Occipital lobe (tissue), 2 donors: ENCODE results near the gene KCNJ14. TPM values are rescaled to one million over a fixed set of nuclear protein-coding genes. Genes with fewer than 3 reads are reported as not detected.
A peak's percentile ranks its signal among the peaks of the same experiment; 100 is the strongest.
"Not testable (repeated sequence)": the region's sequence is repeated elsewhere in the genome, so short reads cannot be mapped to it uniquely, and the experiment has no call there.

ENCODE experiments used
- DNase-seq: peaks from one replicate; lab custom pipeline; 2025; lab: John Stamatoyannopoulos, UW
- total RNA-seq: library from RNA; depleted of rRNA; stranded (reverse); fragments of >200 nt; gene quantifications from one replicate; pipeline ENCODE4 v1.2.3, GENCODE V29; 2014

Gene KCNJ14
- total RNA-seq, 1 donor from 2014 or later: 0.47 TPM

DNA sequence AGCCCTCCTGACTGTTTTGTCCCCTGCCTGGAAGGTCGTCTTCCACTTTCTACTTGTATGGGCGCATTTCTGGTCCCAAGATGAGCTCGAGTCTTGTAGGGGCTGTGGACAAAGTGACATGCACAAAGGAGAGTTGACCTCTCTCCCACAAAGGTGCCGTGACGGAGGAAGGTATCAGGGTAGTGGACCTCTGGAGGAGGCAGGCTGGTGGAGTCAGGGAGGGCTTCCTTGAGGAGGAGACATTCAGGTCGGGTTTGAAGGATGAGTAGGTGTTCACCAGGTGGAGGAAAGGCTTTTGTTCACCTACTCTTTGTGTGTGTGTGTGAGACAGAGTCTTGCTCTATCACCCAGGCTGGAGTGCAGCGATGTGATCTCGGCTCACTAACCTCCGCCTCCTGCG, 15.5 kb downstream of the KCNJ14 start:
- DNase-seq: no peak

DNA sequence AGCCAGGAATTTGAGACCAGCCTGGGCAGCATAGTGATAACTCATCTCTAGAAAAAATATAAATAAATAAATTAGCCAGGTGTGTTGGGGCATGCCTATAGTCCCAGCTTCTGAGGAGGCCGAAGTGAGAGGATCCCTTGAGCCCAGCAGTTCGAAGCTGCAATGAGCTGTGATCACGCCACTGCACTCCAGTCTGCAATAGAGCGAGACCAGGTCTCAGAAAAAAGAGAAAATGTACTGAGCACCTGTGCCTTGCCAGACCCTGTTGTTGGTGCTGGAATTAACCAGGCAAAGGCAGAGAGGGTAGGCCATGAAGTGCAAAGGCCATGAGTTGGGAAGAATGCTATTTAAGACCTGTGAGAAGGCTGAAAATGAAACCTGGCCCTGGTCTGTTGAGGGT, 16.5 kb downstream of the KCNJ14 start:
- no peak for DNase-seq

DNA sequence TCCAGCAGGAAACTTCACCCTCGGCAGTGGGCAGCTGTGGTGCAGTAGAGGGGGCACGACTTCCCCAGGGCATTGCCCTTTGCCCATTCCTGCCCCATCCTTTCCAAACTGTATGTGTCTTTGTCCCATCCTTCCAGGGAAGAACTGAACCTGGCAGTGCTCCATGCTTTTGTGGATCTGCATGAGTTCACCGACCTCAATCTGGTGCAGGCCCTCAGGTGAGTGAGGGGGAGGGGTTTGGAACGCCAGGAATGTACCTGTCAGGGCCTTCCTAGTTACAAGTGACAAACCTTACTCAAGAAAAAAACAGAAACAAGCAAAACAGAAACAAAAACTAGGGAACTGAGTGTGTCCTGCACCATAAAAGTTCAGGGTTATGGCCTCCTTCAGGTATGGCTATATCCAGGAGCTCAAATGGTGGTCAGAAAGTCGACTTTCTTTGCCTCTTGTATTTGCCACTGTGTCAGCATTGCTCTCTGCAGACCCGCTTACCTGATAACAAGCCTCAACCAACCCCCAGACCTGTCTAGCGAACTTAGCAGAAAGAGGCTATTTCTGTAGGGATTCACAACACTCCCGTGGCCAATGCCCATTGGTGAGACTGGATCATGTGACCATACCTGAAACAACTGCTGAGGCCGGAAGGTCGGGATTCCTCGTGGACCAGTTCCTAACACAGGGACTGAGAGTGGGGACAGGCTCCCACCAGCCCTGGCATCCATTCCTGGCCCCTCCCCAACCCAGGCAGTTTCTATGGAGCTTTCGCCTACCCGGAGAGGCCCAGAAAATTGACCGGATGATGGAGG, 18.0 kb downstream of the KCNJ14 start:
- no peak for DNase-seq

DNA sequence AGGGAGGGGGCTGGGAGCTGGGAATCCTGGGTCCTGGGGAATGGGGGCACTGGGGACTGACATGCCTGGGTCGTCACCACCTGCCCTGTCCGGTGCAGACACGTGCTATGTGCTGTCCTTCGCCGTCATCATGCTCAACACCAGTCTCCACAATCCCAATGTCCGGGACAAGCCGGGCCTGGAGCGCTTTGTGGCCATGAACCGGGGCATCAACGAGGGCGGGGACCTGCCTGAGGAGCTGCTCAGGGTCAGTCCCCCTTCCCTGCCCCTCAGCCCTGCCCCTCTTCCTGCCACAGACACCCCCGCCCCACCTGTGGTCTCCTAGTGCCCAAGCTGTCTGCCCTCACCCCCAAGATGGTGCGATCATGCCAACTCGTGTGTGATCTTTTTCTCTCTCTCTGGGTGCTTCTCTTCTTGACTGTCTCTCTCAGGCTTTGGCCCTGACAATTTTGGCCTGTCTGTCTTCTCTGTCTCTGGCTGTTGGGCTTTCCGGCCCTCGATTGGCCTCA, 18.8 kb downstream of the KCNJ14 start:
- no peak for DNase-seq

DNA sequence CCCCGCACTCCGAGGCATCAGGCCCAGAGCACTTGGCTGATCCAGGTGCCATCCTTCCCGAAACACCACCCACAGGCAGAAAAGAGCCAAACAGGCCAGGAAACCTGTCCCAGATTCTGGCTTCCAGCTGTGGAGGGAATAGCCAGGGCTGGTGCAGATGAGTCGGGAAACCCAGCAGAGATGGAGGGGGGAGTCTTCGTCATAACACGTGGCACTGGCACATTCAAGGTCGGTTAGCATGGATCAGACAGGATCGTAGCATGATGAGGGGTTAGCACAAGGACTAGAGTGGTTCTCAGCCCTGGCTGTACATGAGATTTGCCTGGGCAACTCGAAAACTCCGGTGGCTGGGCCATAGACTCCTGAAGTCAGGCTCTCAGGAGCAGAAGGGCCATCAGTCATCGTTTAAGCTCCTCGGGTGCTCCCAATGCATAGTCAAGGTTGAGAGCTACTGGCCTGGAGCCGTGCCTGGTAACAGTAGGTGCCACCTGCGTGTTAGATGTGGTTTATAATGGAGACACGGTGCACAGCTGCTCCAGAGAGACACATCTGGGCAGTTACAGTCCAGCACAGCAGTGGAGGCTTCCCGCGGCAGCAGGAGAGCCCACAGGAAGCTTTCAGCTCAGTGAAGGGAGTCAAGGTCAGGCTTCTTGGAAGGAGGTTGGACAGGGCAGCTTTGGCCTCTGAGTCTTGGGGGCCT, 20.1 kb downstream of the KCNJ14 start:
- DNase-seq: no peak

DNA sequence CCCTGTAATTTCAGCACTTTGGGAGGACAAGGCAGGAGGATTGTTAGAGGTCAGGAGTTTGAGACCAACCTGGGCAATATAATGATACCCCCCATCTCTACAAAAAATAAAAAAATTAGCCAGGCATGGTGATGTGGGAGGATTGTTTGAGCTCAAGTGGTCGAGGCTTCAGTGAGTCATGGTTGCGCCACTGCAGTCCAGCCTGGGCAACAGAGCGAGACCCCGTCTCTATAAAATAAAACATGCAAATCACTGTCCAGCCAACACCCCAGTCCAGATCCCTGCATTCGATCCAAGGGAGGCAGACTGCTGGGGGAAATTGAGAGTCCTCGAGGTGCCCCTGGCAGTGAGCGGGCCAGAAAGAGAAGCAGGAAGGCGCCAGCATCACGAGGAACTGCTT, 20.8 kb downstream of the KCNJ14 start:
- DNase-seq: no peak

GRCh38 chr19:48477067-48477685, 21.8 kb downstream of the KCNJ14 start:
- DNase-seq: no peak

GRCh38 chr19:48477698-48478338, 22.4 kb downstream of the KCNJ14 start:
- no peak for DNase-seq

GRCh38 chr19:48478339-48479256, 23.2 kb downstream of the KCNJ14 start:
- DNase-seq: no peak

DNA sequence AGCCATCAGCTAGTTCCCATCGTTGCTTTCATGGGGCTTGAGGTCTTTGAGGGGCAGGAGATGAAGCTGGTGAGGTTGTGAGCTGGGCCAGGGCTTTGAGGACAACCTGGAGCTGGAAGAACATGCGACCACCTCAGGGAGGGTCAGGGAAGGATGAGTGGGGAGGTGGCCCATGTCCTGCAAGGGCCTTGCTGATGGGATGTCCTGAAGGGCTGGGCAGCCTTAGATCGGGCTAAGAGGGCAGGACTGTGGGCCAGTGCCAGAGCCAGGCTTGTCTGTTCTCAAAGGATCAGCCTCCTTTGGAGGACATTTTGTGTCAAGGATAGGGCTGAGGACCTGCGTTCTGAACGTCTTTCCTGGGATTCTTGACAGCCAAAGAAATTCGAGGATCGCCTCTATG, 24.3 kb downstream of the KCNJ14 start:
- DNase-seq: no peak

GRCh38 chr19:48480183-48480557, 24.8 kb downstream of the KCNJ14 start:
- DNase-seq: peak; percentile 69

GRCh38 chr19:48480558-48481500, 25.5 kb downstream of the KCNJ14 start:
- peak; percentile 69 for DNase-seq

DNA sequence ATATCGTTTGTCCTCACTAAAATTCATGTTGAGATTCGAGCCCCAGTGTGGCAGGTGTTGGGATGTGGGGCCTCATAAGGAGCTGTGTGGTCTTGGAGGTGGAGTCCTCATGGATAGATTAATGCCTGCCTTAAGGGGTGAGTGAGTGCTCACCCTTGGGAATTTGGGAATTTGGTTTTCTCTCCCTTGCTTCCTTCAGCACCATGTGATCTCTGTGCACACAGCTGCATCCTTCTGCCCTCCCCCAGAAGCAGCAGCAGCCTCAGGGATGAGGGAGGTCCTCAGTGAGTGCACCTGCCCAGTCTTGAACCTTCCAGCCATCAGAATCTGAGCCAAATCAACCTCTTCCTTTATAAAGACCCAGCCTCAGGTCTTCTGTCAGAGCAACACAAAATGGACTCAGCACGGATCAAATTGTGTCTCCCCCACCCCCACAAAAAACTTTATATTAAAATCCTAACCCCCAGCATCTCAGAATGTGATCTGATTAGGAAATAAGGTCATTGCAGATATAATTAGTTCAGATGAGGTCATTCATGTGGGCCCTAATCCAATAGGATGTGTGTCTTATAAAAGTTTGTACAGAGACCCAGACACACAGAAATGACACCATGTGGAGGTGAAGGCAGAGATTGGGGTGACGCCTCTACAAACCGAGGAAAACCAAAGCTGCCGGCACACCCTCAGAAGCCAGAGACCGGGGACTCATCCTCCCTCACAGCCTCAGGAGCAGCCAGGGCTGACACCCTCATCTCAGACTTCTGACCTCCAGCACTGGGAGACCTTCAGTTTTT, 26.7 kb downstream of the KCNJ14 start:
- DNase-seq: no peak

- DNase-seq: no peak
Measured at GRCh38 chr19:48483301-48483700, 27.9 kb downstream of the KCNJ14 start.

- no peak for DNase-seq
Measured at GRCh38 chr19:48484247-48484893, 29.0 kb downstream of the KCNJ14 start.

DNA sequence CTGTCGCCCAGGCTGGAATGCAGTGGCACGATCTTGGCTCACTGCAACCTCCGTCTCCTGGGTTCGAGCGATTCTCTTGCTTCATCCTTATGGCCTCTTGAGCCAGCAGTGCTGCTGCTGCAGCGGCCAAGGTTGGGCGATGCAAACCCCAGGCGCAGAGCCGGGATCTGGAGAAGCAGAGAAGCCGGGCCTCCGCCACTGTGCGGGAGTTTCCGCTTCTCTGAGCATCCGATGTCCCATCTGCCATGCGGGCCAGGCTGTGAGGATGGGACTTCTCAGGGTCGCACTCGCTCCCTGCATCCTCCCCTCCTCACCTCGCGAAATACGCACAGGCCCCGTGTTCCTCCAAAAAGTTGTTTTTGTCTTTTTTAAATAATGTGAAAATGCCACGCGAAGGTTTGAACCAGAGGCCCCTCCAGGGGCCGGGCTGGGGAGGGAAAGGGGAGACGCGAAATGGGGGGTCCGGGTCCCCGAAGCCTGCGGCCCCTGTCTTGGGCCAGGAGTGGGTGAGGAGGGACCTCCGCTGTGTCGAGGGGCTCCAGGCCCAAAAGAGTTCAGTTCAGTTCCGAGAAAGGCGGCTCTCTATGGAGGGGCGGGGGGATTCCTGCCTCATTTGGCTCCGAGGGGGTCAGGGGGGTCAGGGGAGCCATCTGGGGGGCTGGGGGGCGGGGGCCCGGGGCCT, 29.7 kb downstream of the KCNJ14 start:
- no peak for DNase-seq

GRCh38 chr19:48486706-48487105, 31.3 kb downstream of the KCNJ14 start:
- DNase-seq: not testable (repeated sequence)

DNA sequence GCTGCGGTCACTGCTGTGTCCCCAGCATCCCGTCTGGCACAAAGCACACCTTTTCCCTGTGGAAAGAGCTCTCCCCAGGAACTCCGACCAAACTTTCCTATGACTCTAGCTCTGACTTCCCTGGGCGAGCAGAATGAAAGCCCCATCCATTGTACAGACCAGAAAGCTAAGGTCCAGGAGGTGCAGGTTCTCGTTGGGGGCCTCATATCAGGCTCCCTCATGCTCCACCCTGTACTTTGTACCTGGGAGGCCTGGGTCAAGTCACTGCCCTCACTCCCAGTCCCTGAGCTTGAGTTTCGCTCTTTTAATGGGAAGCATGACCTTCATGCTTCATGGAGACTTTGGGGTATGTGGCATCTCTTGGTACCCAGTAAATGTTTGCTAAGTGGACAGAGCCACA, 32.2 kb downstream of the KCNJ14 start:
- DNase-seq: no peak
